GM18507 (cell line): Measurements from ENCODE around the gene DAB2IP.
"Not testable (repeated sequence)": the region's sequence is repeated elsewhere in the genome, so short reads cannot be mapped to it uniquely, and the experiment has no call there.

ENCODE experiments used
- DNase-seq: peaks from one replicate; pipeline ENCODE4 v3.0.0; 2011; ENCODE audit warnings: low read depth; ENCODE audit not compliant: insufficient read length; ENCODE audit errors: extremely low spot score
- FAIRE-seq: peaks from 2 replicates; lab custom pipeline; 2011; peaks lifted over from hg19 to GRCh38; lab: Jason Lieb, UNC

DAB2IP gene

DNA sequence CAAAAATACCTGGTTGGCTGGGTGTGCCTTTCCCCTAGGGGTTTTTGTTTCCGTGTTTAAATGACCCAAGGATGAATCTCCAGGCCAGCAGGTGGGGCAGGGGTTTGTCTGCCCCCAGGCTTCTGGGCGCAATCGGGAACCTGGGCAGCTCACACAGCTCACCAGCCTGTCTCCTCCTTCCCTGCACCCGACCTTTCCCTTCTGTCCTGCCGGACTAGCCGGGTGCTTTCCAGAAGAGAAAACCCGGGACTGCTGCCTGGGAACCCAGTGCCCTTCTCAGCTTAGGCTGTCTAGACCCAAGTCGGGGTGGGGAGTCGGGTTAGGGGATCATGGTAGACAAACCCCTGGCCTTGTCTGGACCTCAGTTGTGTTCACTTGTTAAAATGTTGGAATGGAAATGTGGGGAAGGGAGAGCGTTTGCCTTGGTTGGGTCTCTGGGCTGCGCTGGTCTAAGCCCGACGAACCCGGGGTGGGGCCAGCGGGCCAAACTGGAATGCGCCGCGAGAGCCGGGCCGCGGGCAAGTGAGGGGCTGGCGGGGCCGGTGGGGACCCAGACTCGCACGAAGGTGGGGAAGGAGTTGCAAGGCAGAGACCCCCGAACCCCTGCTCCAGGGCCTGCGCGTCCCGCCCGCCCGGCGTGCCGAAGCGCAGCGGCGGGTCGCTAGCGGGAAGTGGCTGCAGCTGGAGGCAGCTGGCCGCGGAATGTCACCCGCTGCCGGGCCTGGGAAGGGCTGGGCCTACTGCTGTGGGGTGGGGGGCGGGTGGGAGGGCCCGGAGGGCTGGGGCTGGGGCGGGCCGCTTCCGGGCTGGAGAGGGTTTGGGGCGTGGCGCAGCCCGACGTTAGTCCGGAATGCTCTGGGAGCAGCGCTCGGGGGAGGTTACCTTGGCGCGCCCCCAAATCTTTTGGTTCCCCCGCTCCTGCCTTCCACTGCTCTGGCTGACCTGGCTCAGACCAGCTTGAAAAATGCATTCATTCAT is 84.6 kb downstream of the DAB2IP start:
- DNase-seq (no peak), FAIRE-seq (no peak)

DNA sequence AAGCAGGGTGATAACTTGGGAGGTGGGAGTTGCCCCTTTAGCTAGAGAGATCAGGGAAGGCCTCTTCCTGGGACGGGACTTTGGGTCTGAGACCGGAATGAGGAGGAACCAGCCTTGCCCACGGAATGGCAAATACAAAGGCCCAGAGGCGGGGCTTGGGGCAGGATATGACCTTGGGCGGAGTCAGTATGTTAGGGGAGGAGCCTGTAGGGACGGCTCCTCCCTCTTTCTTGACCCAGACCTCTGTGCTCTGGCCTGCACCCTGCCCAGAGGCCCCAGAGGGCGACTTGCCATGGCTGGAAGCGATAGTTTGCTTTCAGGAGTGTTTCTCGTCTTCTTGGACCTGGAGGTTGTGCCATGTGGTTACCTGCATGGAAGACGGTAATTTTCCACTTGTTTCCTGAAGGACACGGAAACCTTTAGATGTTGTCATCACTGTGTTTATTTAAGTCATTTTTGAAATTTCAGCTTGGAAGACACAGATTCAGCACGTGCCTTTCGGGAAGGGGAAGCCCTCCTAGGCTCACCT is 85.6 kb downstream of the DAB2IP start:
- DNase-seq (no peak), FAIRE-seq (no peak)

DNA sequence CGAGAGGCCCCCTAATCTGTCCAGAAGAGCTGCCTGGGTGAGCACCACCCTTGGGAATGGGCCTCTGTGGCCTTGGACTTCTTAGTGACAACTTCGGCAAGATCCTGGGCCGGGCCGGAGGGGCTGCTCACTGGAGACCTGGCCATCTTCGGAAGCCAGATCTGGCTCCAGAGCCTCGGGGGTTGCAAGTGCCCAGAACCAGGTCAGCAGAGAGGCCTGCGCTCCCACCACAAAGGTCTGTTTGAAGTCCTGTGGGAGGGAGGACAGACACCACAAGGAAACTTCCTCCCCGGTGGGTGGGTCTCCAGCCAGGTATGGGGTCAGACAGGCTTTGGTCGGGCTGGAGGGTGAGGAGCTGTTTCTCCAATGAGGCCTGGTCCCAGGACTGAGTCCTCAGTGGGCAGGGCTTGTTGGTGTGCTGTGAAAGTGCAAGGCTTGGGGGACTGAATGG is 86.1 kb downstream of the DAB2IP start:
- FAIRE-seq, result no peak

DNA sequence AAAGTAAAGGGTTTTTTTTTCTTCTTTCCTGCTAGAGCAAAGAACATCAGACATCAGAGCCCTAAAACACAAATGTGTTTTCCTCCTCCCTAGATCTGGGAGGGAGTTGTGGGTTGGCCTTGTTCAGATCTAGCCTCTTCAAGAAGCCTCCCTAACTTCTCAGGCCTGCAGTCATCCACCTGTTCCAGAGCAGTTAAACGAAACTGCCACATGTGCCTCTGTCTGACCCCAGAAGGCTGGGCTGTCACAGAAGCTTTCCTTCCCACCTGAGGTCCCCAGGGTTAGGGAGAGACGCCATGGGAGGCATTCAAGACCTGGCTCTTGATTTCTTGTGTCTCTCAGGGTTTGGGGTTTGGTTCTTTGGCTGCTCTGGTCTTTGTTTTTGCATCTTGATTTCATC is 87.0 kb downstream of the DAB2IP start:
- DNase-seq (no peak), FAIRE-seq (no peak)

More for the DNA sequence above, 86.1 kb downstream of the DAB2IP start:
- DNase-seq, result no peak

DNA sequence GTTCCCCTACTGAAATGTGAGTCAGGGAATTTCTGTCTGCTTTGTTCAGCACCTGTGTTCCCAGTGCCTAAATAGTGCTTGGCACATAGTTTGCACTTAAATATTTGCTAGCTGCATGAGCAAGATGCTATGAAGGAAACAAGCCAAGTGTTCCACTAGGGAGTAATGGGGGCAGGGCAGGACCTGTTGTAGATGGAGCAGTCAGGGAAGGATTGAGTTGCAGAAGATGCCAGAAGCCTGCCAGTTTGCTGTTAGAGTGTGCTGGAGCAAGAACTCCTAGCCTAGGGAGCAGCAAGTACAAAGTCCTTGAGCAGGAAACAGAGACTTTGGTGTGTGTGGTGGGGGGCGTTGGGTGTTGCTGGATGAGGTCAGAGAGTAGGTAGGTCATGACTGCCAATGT is 87.5 kb downstream of the DAB2IP start:
- FAIRE-seq, result no peak
- DNase-seq, result no peak

DNA sequence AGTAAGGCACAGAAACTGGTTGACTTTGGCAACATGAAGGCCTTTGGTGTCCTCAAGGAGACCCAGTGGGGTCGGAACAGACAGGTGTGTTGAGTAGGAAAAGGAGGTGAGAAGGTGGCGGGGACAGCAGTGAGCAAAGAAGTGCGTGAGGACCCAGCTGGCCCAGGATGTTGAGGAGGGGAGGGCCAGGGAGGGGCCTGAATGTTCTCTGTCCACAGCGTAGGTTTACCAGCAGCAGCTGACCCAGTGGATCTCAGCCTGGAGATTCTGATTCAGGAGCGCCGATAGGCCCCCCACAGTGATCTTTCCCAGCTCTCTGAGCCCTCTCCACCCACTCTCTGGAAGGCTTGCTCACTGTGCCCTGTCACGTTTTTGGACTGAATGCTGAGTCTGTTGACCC is 88.5 kb downstream of the DAB2IP start:
- no peak for FAIRE-seq
- DNase-seq, result no peak

DNA sequence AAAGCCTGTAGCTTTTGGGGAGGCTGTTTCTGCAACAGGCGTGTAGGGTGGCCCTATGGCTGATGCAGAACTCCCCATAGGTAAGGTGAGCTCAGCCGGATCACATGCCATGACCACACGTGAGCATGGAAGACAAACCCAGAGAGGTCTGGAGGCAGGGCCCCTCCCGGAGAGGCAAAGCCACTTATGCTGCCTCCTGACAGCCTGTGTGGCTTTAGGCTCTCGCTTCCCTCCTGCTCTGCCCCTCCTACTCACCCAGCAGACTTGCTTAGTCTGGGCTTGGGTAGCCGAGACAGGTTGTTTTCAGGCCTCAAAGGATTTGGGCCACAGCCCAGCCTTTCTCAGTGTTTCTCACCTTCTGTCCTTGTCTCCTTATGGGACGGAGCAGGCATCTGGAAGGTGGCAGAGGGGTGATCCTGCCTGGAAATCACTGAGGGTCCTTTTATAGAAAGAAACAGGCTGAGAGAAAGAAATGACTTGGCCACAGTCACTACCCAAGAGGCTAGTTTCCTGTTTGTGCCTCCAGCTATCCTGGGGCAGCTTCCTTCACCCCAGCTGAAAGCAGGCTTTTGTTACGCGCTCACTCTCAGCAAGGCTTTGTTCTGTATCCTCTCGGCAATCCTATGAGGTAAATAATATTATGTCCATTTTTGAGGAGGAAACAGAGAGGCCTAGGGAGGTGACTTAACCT is 89.9 kb downstream of the DAB2IP start:
- FAIRE-seq (no peak), DNase-seq (no peak)

DNA sequence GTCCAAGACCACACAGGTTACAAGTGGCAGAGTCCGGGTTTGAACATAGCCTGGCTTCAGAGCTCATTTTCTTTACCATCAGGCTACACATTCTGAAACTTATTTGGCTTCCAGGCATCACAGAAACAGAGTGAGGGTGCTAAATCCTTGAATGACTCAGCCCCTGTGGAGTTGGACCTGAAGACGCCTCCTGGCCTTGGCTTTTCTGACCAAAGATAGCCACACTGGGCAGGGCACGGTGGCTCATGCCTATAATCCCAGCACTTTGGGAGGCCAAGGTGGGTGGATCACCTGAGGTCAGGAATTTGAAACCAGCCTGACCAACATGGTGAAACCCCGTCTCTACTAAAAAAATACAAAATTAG is 90.5 kb downstream of the DAB2IP start:
- FAIRE-seq, DNase-seq: not testable (repeated sequence)

DNA sequence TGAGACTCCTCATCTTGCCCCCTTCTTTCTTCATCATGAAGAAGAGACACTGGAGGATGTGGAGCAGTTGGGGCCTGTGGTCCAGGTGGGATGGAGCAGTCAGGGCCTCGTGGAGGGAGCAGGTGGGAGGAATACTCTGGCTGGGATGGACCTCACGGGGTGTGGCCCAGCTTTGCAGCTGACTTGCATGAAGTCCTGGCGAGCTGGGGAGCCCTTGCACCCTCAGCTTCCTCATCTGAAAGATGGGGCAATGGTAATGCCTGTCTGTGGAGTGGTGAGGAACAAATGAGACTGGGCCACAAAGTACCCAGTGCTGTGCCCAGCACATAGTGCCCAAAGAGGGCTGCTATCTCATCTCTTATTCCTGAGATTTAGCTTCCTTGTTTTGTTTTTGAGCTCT is 91.5 kb downstream of the DAB2IP start:
- FAIRE-seq, result no peak

DNA sequence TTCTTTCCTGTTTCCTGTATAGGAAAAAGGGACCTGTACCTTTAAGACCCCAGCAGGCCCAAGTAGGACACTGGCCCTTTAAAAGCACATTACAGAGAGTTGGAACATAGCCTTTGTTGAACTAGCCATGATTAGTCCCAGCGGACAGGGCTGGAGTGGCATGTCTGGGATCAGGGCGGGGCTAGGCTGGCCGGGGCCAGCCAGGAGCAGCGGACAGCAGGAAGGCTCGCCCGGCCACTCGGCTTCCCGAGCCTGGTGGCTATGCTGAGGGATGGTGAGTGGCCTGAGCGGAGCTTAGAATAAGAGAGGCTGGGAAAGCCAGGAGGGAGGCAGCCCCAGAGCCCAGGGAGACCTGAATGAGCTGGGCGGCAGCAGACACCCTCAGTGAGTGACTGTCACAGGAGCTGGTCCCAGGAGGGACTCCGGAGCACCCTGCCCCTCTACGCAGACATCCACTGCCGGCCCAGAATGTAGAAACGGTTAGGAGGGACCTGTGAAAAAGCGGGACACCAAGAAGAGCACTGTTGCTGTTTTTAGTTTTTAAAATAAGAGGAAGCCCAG is 92.1 kb downstream of the DAB2IP start:
- no peak for FAIRE-seq
- no peak for DNase-seq

More for the DNA sequence above, 91.5 kb downstream of the DAB2IP start:
- no peak for DNase-seq

DNA sequence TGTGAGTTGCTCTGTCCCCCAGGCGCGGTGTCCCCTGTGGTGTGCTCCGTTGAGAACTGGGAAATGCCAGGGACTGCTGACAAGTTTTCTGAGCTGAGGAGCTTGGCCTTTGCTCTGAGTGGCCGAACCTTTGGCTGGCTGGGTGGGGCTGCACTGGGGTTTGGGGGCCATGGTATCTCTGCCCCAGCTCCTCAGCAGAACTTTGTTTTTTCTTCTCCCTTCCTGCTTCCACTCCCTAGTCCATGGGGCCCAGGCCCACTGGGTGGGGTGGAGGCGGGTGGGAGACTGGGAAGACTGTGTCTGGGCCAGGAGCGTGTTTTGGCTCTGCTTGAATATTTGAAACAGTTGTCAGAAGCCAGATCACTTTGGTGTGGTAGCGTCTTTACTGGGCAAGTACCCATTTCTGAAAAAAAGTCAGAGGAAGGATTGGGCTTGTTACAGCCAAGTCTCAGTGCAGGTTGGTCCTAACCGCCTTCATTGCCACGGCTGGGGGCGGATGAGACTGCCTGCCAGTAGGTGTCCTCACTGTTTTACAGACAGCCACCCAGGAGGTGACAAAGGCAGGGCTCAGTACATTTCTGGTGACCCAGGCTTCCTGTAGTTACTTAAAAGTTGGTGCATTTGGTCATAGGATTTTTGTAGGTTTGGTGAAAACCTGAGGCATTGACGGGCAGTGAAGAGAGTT is 92.7 kb downstream of the DAB2IP start:
- FAIRE-seq (no peak), DNase-seq (no peak)

DNA sequence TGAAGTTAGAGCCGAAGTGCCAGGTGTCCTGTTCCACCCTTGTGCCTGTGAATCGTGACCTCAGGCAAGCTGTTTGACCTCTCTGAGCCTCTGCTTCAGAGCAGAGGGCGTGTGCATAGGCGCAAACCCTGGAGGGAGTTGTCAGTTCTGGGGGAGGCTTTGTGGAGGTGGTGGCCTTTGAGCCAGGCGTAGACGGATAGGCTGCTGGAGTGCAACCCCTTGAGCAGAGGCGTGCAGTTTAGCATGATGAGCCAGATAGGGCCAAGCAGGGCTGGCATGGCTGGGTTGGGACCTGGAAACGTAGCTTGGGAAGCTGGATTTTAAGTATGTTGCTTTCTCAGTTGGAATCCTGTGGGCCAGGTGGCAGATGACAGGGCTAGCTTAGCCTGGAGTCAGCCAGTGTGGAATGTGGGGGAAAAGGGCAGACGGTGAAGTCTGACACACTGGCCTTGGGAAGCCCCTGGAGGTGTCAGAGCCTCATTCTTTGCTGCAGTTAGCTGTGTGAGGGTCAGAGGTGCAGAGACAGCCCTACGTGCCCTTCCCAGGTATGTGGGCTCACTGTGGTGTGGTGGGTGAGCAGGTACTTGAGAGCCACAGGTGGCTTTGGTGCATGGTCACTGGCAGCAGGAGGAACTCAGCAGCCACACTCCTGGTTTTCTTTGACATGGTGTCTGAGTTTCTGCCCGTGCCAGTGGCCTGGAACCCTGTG is 93.4 kb downstream of the DAB2IP start:
- FAIRE-seq (no peak), DNase-seq (no peak)

DNA sequence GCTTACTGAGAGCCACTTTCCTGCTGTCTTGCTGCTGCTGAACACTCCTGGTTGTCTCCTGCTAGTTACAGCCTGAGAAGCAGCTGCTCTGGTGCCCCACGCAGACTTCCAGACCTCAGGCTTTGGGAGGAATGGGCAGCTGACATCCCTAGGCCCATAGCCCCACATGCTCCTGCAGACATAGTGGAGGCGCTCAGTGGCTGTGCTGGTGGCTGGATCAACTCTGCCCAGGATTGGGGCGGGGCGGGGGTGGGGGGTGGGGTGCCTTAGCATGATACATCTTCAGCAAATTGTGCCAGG is 93.9 kb downstream of the DAB2IP start:
- no peak for FAIRE-seq
- DNase-seq, result no peak

DNA sequence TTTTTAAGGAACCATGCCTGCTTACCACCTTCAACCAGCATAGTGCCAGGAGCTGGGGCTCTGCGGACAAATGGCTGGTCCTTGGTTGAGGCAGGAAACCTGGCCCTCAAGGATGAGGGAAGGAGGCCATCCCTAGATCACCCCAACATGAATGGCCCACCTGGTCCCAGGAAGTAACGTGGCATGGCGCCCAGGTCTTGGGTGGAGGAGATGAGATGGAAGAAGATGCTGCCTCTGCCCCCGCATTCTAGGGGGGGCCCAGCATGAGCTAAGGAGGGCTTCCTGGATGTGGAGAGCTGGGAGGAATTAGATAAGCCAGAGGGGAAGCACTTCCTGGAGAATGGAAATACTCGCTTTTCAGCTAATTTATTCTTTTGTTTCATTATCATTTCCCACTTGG is 95.0 kb downstream of the DAB2IP start:
- FAIRE-seq, result no peak

DNA sequence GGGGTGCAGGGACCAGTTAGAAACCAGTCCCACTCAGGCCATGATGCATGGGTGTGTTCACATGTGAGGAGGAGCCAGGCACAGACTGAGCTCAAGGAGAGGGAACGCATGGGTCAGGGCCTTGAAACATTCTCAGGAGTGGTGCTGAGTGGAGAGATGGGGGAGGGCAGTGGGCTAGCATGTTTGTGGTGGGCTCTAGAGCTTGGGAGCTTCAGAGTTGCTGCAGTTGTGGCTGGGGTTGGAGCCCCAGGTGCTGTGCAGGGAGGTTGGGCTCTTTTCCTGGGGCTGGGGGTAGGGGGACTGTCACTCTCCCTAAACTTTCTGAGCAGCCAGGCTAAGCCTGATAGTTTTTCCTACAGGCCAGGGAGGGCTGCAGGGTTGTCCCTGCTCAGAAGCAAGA is 95.4 kb downstream of the DAB2IP start:
- no peak for DNase-seq
- FAIRE-seq, result no peak

More for the DNA sequence above, 95.0 kb downstream of the DAB2IP start:
- DNase-seq, result no peak

DNA sequence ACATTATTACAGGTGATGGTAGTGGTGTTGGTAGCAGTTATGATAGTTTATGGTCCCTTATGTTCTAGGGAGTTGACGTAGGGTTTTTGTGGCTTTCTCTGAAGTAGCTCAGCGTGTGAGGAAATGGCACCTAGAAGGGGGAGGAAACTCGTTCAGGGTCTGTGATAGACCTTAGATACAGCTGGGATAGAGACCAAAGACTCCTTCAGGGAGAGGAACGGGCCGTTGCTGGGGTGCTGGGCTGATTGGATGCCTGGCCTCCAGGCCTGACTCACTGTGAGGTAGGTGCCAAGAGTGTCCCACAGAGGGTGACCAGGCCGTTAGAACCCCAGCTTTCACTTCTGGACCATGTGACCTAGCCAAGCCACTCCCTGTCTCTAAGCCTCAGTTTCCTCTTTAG is 96.6 kb downstream of the DAB2IP start:
- DNase-seq (no peak), FAIRE-seq (no peak)

DNA sequence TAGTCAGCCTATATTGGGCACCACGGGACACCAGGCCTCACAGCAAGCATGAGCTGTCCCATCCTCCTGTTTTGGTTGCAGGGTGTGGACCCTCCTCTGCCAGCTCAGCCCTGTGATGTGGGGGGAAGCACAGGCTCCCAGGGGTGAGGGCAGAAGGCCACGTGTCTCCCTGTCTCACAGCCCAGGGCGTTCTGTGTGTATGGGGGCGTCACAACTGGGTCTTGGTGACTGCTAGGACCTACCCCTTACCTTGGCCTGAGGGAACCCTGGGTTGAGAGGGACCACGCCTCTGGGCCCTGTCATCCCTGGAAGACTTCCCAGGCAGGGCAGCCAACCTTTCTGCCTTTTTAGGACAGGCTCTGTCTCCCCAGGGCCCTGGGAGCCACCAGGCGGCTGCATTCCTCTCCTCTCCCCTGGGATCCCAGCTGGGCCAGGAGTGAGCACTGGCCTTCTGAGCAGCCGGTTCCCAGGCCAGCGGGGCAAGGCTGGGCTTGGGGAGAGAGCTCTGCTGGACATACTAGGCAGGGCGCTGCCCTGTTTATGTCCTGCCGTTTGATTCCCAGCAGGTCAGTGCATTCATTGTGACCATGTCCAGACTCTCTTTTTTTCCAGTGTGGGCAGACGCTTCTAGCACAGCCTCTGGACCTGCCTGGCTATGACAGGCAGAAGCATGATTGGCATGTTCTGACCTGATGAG is 97.4 kb downstream of the DAB2IP start:
- no peak for DNase-seq
- no peak for FAIRE-seq

DNA sequence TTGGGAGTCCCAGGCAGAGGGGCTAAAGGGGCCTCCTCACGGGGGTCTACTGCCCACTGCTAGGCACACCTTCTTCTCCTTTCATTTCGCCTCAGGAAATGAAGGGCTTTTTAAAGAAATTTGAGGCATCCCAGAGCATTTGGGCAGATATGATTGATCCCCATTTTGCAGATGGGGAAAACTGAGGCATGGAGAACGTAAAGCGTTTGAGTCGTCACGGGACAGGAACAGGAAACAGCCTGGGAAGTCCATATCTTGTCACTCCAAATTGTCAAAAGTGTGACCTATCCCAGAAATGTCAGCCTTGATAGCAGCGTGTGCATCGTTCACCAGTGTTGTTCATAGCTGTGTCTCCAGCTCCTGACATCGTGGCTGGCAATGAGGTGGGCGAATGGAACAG is 98.2 kb downstream of the DAB2IP start:
- no peak for FAIRE-seq
- no peak for DNase-seq

DNA sequence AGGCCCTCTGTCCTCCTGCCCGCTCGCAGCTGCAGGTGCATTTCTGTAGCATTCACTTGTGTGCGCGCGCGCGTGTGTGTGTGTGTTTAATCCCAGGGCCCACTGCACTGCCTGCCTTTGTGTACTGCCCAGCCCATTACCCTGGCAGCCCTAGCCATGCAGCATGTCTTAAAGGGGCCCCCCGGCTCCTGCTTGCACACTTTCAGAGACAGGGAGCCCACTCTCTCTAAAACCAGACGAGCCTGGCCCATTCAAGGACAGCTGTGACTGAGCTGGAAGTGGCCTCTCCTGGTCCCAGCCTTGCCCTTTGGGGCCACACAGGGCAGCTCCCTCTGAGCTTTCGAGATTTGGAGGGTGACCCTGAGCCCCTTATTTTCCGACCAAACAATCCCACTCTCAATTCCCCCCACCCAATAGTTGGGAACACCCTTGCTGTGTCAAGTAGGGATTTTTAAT is 98.9 kb downstream of the DAB2IP start:
- DNase-seq (no peak), FAIRE-seq (no peak)
